GM18868 (cell line): Measurements from ENCODE around the gene CLEC10A.
"Not testable (repeated sequence)": the region's sequence is repeated elsewhere in the genome, so short reads cannot be mapped to it uniquely, and the experiment has no call there.

Experiments used
- ATAC-seq: cut with Tn5 transposase; IDR thresholded peaks from one replicate; pipeline ENCODE4 v1.9.1; 2021; ENCODE audit warnings: mild to moderate bottlenecking, moderate library complexity; ENCODE audit not compliant: unreplicated experiment

The CLEC10A gene, protein sequence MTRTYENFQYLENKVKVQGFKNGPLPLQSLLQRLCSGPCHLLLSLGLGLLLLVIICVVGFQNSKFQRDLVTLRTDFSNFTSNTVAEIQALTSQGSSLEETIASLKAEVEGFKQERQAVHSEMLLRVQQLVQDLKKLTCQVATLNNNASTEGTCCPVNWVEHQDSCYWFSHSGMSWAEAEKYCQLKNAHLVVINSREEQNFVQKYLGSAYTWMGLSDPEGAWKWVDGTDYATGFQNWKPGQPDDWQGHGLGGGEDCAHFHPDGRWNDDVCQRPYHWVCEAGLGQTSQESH

GRCh38 chr17:7079581-7080455 lies at the start of gene CLEC10A:
Gene CLEC10A (minus strand): TSS chr17:7080251. CDS start chr17:7078812, 1,439 bp downstream.
- ATAC-seq: no peak

GRCh38 chr17:7129311-7129710 lies 49.3 kb upstream of the CLEC10A start:
- ATAC-seq: no peak

- no peak for ATAC-seq
These were observed 48.1 kb upstream of the CLEC10A start for GRCh38 chr17:7128160-7128559.

DNA sequence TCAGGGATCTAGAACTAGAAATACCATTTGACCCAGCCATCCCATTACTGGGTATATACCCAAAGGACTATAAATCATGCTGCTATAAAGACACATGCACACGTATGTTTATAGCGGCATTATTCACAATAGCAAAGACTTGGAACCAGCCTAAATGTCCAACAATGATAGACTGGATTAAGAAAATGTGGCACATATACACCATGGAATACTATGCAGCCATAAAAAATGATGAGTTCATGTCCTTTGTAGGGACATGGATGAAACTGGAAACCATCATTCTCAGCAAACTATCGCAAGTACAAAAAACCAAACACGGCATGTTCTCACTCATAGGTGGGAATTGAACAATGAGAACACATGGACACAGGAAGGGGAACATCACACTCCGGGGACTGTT lies 47.5 kb upstream of the CLEC10A start:
- ATAC-seq: not testable (repeated sequence)

- ATAC-seq: not testable (repeated sequence)
These were observed 46.3 kb upstream of the CLEC10A start for GRCh38 chr17:7126386-7126785.

DNA sequence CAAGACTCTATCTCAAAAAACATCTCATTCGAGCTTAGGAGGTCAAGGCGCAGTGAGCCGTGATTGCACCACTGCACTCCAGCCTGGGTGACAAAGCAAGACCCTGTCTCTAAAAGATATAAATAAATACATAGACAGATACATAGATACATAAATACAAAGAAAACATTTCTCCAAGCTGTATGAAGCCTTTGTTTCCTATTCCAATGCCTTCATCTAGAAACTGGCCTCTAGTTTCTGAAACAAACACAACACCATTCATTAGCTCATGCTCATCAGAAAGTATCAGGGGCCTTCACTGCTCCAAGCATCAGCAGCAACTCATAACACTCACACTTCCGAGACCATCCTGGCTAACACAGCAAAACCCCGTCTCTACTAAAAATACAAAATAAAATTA lies 44.9 kb upstream of the CLEC10A start:
- ATAC-seq: no peak

DNA sequence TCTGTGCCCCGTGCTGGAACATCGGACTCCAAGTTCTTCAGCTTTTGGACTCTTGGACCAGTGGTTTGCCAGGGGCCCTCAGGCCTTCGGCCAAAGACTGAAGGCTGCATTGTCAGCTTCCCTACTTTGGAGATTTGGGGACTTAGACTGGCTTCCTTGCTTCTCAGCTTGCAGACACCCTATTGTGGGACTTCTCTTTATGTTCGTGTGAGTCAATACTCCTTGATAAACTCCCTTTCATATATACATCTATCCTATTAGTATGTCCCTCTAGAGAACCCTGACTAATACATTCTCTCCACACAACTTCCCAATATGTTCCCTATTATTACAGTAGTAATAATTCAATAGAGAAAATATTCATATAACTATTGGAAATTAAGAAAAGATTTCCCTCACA lies 43.8 kb upstream of the CLEC10A start:
- no peak for ATAC-seq

DNA sequence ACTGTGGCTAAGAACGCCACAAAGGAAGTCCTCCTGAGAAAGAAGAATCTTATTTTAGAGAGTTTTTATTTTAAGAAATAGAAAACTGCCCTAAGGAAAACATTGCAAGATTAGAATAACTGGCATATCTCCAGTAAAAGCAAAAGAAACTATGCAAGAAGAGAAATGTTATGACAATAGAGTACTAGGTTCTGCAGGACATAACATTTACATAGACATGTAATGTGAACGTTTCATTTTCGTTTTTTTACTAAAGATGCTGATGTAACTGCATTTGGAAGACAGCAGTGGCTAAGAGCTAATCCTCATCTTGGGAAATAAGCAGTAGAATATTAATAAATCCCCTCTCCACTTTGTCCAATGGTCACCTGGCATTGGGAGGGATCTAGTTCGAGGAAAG lies 42.3 kb upstream of the CLEC10A start:
- no peak for ATAC-seq

GRCh38 chr17:7120635-7121034 lies 40.6 kb upstream of the CLEC10A start:
- ATAC-seq: not testable (repeated sequence)

DNA sequence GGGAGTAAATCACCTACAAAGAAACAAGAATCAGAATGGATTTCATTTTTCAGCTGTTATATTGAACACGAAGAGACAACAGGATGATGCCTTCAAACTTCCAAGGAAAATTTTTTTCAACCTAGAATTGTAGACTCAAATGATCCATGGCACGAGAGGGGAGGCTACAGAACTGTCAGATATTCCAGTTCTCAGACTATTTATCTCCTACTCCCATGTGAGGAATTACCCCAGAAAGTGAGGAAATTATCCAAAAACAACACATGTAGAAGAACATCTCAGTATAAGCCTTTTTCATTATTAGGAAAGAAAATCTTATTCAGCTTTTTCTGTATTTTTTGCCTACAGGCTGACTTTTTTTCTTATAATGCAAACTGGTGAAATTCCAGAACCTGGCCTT lies 40.1 kb upstream of the CLEC10A start:
- ATAC-seq: no peak

DNA sequence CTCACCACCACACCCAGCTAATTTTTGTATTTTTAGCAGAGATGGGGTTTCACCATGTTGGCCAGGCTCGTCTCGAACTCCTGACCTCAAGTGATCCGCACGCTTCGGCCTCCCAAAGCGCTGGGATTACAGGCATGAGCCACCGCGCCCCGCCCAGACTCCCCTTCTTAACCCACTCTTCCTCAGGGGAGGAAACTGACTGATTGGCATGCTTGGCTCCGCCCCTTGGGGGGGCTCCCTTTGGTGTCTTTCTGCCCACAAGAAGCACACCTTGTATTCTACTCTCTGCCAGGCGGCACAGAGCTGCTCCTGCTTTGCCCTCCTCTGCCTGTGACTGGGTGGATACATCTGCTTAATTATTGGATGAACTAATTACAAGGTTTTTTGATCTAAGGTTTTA lies 39.3 kb upstream of the CLEC10A start:
- no peak for ATAC-seq

GRCh38 chr17:7114875-7115614 lies 35.0 kb upstream of the CLEC10A start:
- ATAC-seq: no peak

- ATAC-seq: no peak
These were observed 34.3 kb upstream of the CLEC10A start, which contains the start of gene ASGR2 for GRCh38 chr17:7114241-7114874. Gene ASGR2 (minus strand): TSS chr17:7114822. CDS start chr17:7114240, 582 bp downstream.

DNA sequence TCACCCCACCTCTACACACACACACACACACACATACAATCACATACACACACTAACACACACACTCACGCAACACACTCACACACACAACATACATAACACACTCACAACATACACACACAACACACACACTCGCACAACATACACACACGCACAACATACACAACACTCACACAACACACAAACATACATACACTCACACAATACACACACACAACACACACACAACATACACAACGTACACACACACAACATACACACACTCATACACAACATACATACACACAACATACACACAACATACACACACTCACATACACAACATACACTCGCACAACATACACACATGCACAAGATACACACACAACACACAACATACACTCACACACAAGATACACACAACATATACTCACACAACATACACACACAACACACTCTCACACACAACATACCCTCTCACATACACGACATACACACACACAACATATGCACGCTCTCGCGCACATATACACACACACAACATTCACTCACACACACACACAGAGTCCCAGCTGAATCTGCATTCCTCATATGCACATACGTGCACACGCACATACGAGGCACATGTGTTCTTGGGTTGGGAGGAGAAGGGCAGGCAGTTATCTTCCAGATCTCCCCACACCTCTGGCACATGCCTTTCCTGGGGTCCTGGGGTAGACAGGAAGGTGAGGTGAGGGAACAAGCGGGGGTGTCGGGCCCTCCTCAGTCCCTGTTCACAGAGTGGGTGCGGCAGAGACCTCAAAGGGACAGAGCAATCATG lies 33.4 kb upstream of the CLEC10A start:
- no peak for ATAC-seq

- ATAC-seq: no peak
These were observed 32.6 kb upstream of the CLEC10A start for GRCh38 chr17:7112510-7113108.

- no peak for ATAC-seq
These were observed 31.9 kb upstream of the CLEC10A start for GRCh38 chr17:7111784-7112509.

GRCh38 chr17:7110617-7111306 lies 30.7 kb upstream of the CLEC10A start:
- no peak for ATAC-seq
